WTC11 (cell line): ENCODE data around the gene SCIN. TPM values are rescaled to one million over a fixed set of nuclear protein-coding genes. Genes with fewer than 3 reads are reported as not detected.

ENCODE experiments used
- ATAC-seq: fragments of 200-7000 bp; cut with Tn5 transposase; 2 replicates; pipeline ENCODE4 v1.10.0; 2021; ENCODE audit warnings: mild to moderate bottlenecking, moderate library complexity
- CTCF ChIA-PET: fragments of 300-600 bp; sonication (Branson Sonifier 250); formaldehyde crosslinking; loops from one replicate; lab custom pipeline; 2021; ENCODE audit warnings: antibody characterized with exemption; lab: Charles Lee
- POLR2A ChIA-PET: fragments of 350-600 bp; sonication (Branson Sonifier 250); formaldehyde crosslinking; loops from one replicate; lab custom pipeline; 2021; ENCODE audit warnings: antibody characterized with exemption; lab: Charles Lee
- DNase-seq: peaks from one replicate; pipeline ENCODE4 v3.0.0; 2021; ENCODE audit warnings: low spot score
- H3K27ac Mint-ChIP-seq: 2 replicates; pipeline ENCODE4 v1.8.0; 2021; ENCODE audit warnings: mixed read lengths
- H3K27me3 Mint-ChIP-seq: 2 replicates; pipeline ENCODE4 v1.8.0; 2021; ENCODE audit warnings: low read depth, mild to moderate bottlenecking, moderate library complexity, mixed read lengths
- H3K36me3 Mint-ChIP-seq: 2 replicates; pipeline ENCODE4 v1.8.0; 2021; ENCODE audit warnings: mixed read lengths
- H3K4me1 Mint-ChIP-seq: 2 replicates; pipeline ENCODE4 v1.8.0; 2022; ENCODE audit warnings: mixed read lengths
- H3K4me3 Mint-ChIP-seq: 2 replicates; pipeline ENCODE4 v1.8.0; 2021; ENCODE audit warnings: mild to moderate bottlenecking, moderate library complexity, mixed read lengths
- H3K9me3 Mint-ChIP-seq: 2 replicates; pipeline ENCODE4 v1.8.0; 2021; ENCODE audit warnings: mixed read lengths
- AFF4 ChIP-seq: sonication (generic); formaldehyde crosslinking; IDR thresholded peaks from 2 replicates; pipeline ENCODE4 v1.8.1; 2023; ENCODE audit warnings: mild to moderate bottlenecking, missing genetic modification reagents, borderline replicate concordance
- ATF1 ChIP-seq: sonication (generic); formaldehyde crosslinking; IDR thresholded peaks from 2 replicates; pipeline ENCODE4 v1.8.1; 2023; ENCODE audit warnings: mild to moderate bottlenecking, moderate library complexity, missing genetic modification reagents
- E2F5 ChIP-seq: sonication (generic); formaldehyde crosslinking; IDR thresholded peaks from 2 replicates; pipeline ENCODE4 v1.8.1; 2022; ENCODE audit warnings: mild to moderate bottlenecking, moderate library complexity, missing genetic modification reagents
- ELF4 ChIP-seq: sonication (generic); formaldehyde crosslinking; IDR thresholded peaks from 2 replicates; pipeline ENCODE4 v1.8.1; 2022; ENCODE audit warnings: low read depth, mild to moderate bottlenecking, moderate library complexity, missing genetic modification reagents
- ESRRA ChIP-seq: sonication (generic); formaldehyde crosslinking; IDR thresholded peaks from 2 replicates; pipeline ENCODE4 v1.8.1; 2022; ENCODE audit warnings: mild to moderate bottlenecking, missing genetic modification reagents, borderline replicate concordance
- FOXJ3 ChIP-seq: sonication (generic); formaldehyde crosslinking; IDR thresholded peaks from 2 replicates; pipeline ENCODE4 v1.9.0; 2021; ENCODE audit warnings: missing genetic modification reagents, mild to moderate bottlenecking, borderline replicate concordance
- HMGXB4 ChIP-seq: sonication (generic); formaldehyde crosslinking; IDR thresholded peaks from 2 replicates; pipeline ENCODE4 v1.8.1; 2023; ENCODE audit warnings: mild to moderate bottlenecking, moderate library complexity, missing genetic modification reagents
- JUN ChIP-seq: sonication (generic); formaldehyde crosslinking; IDR thresholded peaks from 2 replicates; pipeline ENCODE4 v1.8.0; 2023; ENCODE audit warnings: mild to moderate bottlenecking, missing genetic modification reagents
- NR1H2 ChIP-seq: sonication (generic); formaldehyde crosslinking; IDR thresholded peaks from 2 replicates; pipeline ENCODE4 v1.9.0; 2021; ENCODE audit warnings: mild to moderate bottlenecking, moderate library complexity, missing genetic modification reagents
- PREB ChIP-seq: sonication (generic); formaldehyde crosslinking; IDR thresholded peaks from 2 replicates; pipeline ENCODE4 v1.8.1; 2022; ENCODE audit warnings: mild to moderate bottlenecking, missing genetic modification reagents, moderate library complexity, borderline replicate concordance
- SOX15 ChIP-seq: fragments of 250-450 bp; sonication (Bioruptor Pico); IDR thresholded peaks from 2 replicates; pipeline ENCODE4 v1.9.0; 2021; ENCODE audit warnings: mild to moderate bottlenecking
- TEAD4 ChIP-seq: sonication (generic); formaldehyde crosslinking; IDR thresholded peaks from 2 replicates; pipeline ENCODE4 v1.8.0; 2022; ENCODE audit warnings: mild to moderate bottlenecking, missing genetic modification reagents
- ZBTB21 ChIP-seq: sonication (generic); formaldehyde crosslinking; IDR thresholded peaks from 2 replicates; pipeline ENCODE4 v1.8.1; 2023; ENCODE audit warnings: mild to moderate bottlenecking, missing genetic modification reagents, borderline replicate concordance
- ZNF232 ChIP-seq: sonication (generic); formaldehyde crosslinking; IDR thresholded peaks from 2 replicates; pipeline ENCODE4 v1.8.0; 2022; ENCODE audit warnings: mild to moderate bottlenecking, missing genetic modification reagents
- ZNF396 ChIP-seq: fragments of 250-450 bp; sonication (Bioruptor Pico); IDR thresholded peaks from 2 replicates; pipeline ENCODE4 v1.8.0; 2021; ENCODE audit warnings: mild to moderate bottlenecking, moderate library complexity, borderline replicate concordance
- total RNA-seq: library from RNA; stranded (reverse); gene quantifications from 3 replicates; pipeline ENCODE4 v1.2.3, GENCODE V29; 2021
- TF ChIP-seq, protein P1 (sequence below): sonication (generic); formaldehyde crosslinking; IDR thresholded peaks from 2 replicates; pipeline ENCODE4 v1.8.0; 2022; ENCODE audit warnings: mild to moderate bottlenecking, missing genetic modification reagents
- TF ChIP-seq, protein P2 (sequence below): sonication (generic); formaldehyde crosslinking; IDR thresholded peaks from 2 replicates; pipeline ENCODE4 v1.8.0; 2023; ENCODE audit warnings: missing genetic modification reagents

SCIN gene
- total RNA-seq, 1 experiment from 2014 or later = 0.98 TPM

GRCh38 chr7:12586271-12586670 lies 15.8 kb downstream of the SCIN start (continued):
- TF ChIP-seq, protein P1, sequence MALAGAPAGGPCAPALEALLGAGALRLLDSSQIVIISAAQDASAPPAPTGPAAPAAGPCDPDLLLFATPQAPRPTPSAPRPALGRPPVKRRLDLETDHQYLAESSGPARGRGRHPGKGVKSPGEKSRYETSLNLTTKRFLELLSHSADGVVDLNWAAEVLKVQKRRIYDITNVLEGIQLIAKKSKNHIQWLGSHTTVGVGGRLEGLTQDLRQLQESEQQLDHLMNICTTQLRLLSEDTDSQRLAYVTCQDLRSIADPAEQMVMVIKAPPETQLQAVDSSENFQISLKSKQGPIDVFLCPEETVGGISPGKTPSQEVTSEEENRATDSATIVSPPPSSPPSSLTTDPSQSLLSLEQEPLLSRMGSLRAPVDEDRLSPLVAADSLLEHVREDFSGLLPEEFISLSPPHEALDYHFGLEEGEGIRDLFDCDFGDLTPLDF (CRISPR knock-in tag) = no peak
- TF ChIP-seq ESRRA (CRISPR knock-in tag) (no peak), TEAD4 (CRISPR knock-in tag) (no peak), JUN (CRISPR knock-in tag) (no peak), FOXJ3 (CRISPR knock-in tag) (no peak), SOX15 (CRISPR knock-in tag) (no peak), PREB (CRISPR knock-in tag) (no peak), E2F5 (CRISPR knock-in tag) (no peak), HMGXB4 (CRISPR knock-in tag) (no peak)
- TF ChIP-seq, all 79 proteins: peak for 0

DNA sequence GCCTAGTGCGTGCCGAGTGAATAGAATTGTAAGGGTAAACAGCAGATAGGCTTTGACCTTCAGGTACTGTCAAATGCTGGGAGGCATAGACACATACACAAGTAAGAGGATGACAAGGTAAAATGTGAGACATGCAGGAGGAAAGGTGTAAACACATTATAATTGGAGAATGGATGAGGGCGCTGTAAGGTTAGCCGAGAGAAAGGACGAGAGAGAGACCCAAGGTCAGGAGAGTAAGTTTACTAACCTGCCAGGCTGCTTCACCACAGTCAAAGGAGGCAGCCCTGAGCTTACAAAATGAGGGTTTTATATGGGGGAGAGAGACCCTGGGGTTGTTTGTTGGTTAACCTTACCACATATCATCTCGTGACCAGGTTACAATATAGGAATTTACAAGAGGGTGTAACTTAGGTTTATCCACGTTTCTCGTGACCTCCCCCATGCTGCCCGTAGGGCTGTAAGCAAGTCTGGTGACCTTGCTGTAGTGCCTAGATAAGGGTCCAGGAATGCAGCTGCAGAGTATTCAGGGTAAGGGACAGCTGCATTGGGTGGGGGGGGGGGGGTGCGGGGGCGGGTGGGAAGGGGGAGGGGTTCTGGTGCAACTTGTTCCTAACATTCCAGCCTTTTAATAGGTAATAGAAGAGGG lies 17.9 kb downstream of the SCIN start:
- Mint-ChIP-seq H3K27me3 (no peaks in the 10 kb centered on the region), H3K9me3 (0 out of 2 replicates have a peak, but pooled peaks cover 4% of the 10 kb centered on the region), H3K27ac (no peak overlapping the region), H3K36me3 (no peaks in the 10 kb centered on the region), H3K4me3 (no peak overlapping the region), H3K4me1 (no peaks in the 10 kb centered on the region)
- ChIA-PET POLR2A (no interaction called here), CTCF (no interaction called here)
- TF ChIP-seq, protein P2, sequence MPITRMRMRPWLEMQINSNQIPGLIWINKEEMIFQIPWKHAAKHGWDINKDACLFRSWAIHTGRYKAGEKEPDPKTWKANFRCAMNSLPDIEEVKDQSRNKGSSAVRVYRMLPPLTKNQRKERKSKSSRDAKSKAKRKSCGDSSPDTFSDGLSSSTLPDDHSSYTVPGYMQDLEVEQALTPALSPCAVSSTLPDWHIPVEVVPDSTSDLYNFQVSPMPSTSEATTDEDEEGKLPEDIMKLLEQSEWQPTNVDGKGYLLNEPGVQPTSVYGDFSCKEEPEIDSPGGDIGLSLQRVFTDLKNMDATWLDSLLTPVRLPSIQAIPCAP = no peak
- no peak for TF ChIP-seq SOX15 (CRISPR knock-in tag)
- no peak for ATAC-seq
- DNase-seq = no peak

GRCh38 chr7:12590559-12590958 lies 20.0 kb downstream of the SCIN start:
- Mint-ChIP-seq H3K27ac (no peak overlapping the region), H3K9me3 (peaks cover 19% of the 10 kb centered on the region), H3K27me3 (no peaks in the 10 kb centered on the region), H3K4me3 (no peak overlapping the region), H3K4me1 (no peaks in the 10 kb centered on the region), H3K36me3 (peaks cover 10% of the 10 kb centered on the region)
- ATAC-seq (no peak), DNase-seq (no peak)
- TF ChIP-seq ATF1 (CRISPR knock-in tag) (no peak), AFF4 (CRISPR knock-in tag) (no peak), FOXJ3 (CRISPR knock-in tag) (no peak), ZNF396 (CRISPR knock-in tag) (no peak), NR1H2 (no peak), ZBTB21 (CRISPR knock-in tag) (no peak), ZNF232 (CRISPR knock-in tag) (no peak), ELF4 (CRISPR knock-in tag) (no peak)
- ChIA-PET POLR2A (no interaction called here), CTCF (interaction anchor here (1.0 kb wide), 1 partner anchor 71 kb away, joined by 3 read pairs; no protein-coding TSS in a partner anchor)
